Inflammatory macrophage treated with lipopolysaccharide for 4 hours (primary cell): Measurements from ENCODE around the gene SMCO2.

Experiments
- DNase-seq: peaks from one replicate; pipeline ENCODE4 v3.0.0-alpha.2; 2020

SMCO2 gene

GRCh38 chr12:27446436-27446835 is at the start of gene SMCO2:
TSS of gene SMCO2 (plus strand) at chr12:27446736. CDS start at chr12:27470632, 23,896 bp downstream.
- no peak for DNase-seq

DNA sequence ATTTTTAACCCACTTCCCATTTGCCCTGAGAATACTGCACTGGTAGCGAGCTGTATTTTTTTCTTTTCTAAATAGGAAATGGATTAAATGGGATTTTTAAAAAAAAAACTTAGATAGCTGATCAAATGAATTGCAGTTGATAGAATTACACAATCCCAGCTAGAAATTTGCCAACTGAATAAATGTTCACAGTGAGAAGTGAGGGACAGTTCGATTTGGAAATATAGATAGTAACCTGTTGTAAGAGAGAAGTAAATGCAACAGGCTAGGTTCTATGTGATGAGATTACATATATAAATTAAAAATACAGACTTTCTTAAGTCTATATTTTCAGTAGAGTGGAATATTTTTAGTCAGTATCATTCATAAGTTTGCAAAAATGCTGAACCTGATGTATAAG is 48.1 kb upstream of the SMCO2 start:
- peak; percentile 3 for DNase-seq

DNA sequence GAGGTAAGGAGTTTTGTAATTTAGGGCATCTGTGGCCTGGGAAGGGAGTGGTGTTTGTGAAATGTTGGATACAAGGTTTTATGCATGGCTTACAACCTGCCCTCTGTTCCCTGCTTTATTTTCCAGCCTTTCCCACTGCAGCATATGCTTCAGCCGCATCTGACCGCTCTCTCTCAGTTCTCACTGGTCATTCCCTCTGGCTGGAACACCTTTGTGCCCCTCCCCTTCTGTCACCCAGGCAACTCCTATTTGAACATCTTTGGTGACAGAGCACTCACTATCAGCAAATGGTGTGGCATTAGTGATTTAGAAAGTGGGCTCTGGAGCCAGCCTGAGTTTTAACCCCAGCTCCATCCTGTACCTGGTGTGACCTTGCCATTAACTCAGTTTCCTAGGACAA is 47.5 kb upstream of the SMCO2 start:
- DNase-seq: no peak

DNA sequence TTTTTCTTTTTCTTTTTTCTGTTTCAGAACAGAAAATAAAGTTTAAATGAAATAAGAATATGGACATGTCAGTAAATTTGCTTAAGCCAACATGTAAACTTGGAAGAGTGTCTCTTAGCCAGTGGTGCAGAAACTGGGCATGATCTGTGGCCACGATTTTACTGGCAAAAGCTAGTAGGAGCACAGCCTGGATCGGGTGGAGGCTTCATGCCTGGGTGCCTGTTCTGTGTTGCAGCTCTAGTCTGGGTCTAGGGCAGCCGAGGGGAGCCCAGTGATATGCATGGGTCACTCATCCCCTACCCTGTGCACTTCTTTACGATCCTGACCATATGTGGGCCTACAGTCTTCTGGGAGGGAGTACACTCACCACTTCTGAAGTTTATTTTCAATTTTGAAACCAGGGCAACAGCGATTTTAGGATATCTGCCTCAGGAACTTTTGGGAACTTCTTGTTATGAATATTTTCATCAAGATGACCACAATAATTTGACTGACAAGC is 45.6 kb upstream of the SMCO2 start:
- DNase-seq: no peak

GRCh38 chr12:27412047-27412446 is 34.5 kb upstream of the SMCO2 start:
- DNase-seq: no peak

DNA sequence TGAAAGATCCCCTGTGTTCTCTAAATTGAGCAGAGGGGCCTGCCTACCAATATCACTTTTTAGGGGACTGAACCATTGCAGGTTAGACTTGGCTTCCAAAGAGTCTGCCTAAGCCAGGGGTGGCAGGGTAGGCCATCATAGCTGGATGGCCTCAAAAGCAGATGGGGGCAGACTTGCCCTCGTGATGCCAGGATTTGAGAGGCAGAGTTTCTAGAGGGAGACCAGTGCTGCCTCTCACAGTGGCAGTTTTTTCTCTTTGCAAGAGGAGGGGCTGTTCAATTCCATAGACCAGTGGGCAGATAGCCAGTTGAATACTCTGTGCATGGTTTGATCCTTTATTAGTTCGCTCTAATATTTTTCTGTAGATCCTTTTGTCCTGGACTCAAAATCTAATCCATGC is 23.8 kb upstream of the SMCO2 start:
- no peak for DNase-seq

DNA sequence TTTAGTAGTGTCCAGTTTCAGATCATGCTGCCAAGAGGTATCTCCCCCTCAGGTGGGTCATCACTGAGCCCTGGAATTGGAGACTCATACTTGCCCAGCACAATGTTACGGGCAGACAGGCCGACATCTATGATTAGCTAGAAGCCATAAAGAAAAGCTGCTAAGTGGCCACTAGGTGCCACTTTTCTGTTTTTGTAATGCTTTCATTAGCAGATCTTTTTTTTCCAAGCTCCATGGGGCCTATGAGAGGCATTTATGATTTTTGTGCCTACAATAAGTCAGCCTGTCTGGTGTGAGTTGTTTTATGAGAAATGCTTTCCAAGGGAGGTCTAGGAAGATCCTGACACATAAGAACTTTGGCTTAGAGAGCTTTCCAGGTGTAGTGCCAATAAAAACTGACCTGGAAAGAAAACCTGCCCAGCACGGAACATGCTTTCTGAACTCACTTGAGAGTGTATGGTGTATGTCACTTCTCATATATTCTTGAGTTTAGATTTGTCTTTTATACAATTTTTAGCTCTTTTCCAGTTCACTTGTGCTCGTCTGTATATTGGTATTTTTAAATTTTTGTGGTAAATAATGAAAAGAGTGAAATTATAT is 21.8 kb upstream of the SMCO2 start:
- DNase-seq: peak; percentile 43

GRCh38 chr12:27425306-27425705 is 21.2 kb upstream of the SMCO2 start:
- DNase-seq: no peak

GRCh38 chr12:27426743-27427487 is 19.6 kb upstream of the SMCO2 start:
- DNase-seq: no peak

- no peak for DNase-seq
Measured at GRCh38 chr12:27427824-27428223, 18.7 kb upstream of the SMCO2 start.

GRCh38 chr12:27428466-27428865 is 18.1 kb upstream of the SMCO2 start:
- DNase-seq: no peak

GRCh38 chr12:27429606-27430005 is 16.9 kb upstream of the SMCO2 start:
- DNase-seq: no peak

DNA sequence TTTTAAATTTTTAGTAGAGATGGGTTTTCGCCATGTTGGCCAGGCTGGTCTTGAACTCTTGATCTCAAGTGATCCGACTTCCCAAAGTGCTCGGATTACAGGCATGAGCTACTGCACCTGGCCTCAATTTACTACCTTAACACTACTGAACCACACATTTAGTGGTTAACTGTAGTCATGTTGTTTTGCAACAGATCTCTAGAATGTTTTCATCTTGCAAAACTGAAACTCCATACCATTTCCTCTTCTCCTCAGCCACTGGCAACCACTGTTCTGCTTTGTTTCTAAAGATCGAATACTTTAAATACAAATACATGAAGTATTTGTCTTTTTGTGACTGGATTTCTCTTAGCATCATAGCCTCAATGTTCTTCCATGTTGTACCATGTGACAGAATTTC is 15.4 kb upstream of the SMCO2 start:
- peak; percentile 74 for DNase-seq

DNA sequence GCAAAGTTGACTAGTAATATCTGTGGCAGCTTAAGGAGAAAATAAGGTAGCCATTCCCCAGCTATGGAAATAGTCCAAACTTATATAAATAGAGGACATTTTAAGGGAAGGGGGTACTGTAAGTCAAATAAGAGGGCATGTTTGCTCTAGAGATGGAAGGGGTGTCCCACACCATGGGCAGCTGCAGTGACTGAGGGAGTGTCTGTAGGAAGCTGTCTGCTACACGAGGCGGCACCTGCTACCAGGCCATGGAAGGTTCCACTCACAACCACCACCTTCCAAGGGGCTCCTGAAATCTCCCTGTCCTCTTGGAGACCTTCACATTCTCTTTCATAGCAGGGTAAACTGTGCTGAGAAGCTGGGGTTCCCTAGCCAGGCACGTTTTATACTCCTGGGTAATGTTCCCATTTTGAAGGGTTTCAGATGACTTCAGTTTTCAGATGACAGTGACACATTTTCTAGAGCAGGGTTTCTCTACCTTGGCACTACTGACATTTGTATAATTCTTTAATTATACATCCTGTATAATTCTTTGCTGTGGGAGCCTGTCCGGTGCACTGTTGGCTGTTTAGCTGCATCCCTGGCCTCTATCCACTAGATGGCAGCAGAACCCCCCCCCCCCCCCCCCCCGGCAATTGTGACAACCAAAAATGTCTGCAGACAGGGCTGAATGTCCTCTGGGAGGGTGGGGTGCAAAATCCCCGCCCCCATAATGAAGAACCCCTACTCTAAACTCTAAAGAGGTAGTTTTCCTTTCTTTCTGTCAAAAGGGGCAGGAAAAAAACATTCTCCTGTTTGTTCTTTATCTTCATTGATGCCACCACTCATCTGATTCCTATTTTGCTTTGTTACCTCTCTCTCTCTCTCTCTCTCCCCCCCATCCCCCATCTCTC is 11.6 kb upstream of the SMCO2 start:
- DNase-seq: peak; percentile 4

GRCh38 chr12:27436029-27436428 is 10.5 kb upstream of the SMCO2 start:
- no peak for DNase-seq

- DNase-seq: no peak
Measured at GRCh38 chr12:27436768-27437167, 9.8 kb upstream of the SMCO2 start.

DNA sequence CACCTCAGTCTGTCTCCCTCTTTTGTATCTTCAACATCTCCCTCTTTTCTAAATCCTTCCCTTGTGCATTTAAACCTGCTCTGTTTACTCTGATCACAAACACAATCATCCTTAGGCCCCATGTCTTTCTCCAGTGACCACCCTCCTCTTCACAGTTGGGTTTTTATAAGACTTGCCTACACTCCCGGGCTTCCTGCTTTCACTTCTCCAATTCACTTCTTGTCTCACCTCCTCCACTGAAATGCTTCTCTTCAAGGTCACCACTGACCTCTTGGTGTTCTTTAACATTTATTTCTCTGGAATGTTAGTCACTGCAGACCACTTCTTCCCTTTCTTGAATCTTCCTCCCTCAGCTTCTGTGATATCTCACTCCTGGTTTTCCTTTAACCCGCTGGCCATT is 8.7 kb upstream of the SMCO2 start:
- peak; percentile 63 for DNase-seq

GRCh38 chr12:27447761-27448160 is 1.2 kb downstream of the SMCO2 start:
- no peak for DNase-seq

DNA sequence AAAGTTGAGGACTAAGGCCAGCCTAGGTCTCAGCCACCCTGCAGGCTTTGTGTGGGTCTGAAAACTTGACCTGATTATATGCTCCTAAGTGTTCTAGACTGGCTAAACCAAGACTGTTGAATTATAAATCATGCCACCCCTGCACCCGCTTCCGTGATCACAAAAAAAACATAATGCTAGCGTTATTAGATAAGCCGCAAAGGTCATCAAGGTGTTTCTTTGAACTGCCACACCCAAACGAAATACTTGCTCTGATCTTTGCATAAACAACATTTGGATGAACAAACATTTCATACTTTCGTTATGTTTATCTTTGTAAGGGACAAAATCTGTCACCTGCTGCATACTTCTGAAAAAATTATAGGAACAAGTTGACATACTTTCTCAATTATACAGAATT is 2.5 kb downstream of the SMCO2 start:
- DNase-seq: no peak

GRCh38 chr12:27449893-27450534 is 3.5 kb downstream of the SMCO2 start:
- DNase-seq: no peak

GRCh38 chr12:27451036-27451825 is 4.7 kb downstream of the SMCO2 start:
- DNase-seq: no peak

- no peak for DNase-seq
Measured at GRCh38 chr12:27453421-27453820, 6.9 kb downstream of the SMCO2 start.
